SJSA1 (cell line): Measurements from ENCODE around the gene CIROP. TPM values are rescaled to one million over a fixed set of nuclear protein-coding genes. Genes with fewer than 3 reads are reported as not detected.
A peak's percentile ranks its signal among the peaks of the same experiment; 100 is the strongest.

Experiments
- DNase-seq, 2 experiments: peaks; one replicate each; pipeline ENCODE4 v3.0.0-alpha.2; 2015 to 2020; ENCODE audit warnings: low spot score in 2 of 2, low read depth in 1 of 2
- H3K27ac ChIP-seq: fragments of 250-450 bp; sonication (Bioruptor Pico); 2 replicates; pipeline ENCODE4 v1.5.1; 2020; ENCODE audit warnings: mild to moderate bottlenecking, moderate library complexity
- H3K27me3 ChIP-seq: fragments of 250-450 bp; sonication (Bioruptor Pico); replicated peaks from 2 replicates; pipeline ENCODE4 v1.5.1; 2020; ENCODE audit warnings: mild to moderate bottlenecking, moderate library complexity
- H3K36me3 ChIP-seq: fragments of 250-450 bp; sonication (Bioruptor Pico); 2 replicates; pipeline ENCODE4 v1.5.1; 2020; ENCODE audit warnings: mild to moderate bottlenecking
- H3K4me1 ChIP-seq: fragments of 250-450 bp; sonication (Bioruptor Pico); replicated peaks from 2 replicates; pipeline ENCODE4 v1.6.1; 2021; ENCODE audit warnings: mild to moderate bottlenecking
- H3K4me3 ChIP-seq: fragments of 250-450 bp; sonication (Bioruptor Pico); 2 replicates; pipeline ENCODE4 v1.5.1; 2020; ENCODE audit warnings: mild to moderate bottlenecking
- H3K9me3 ChIP-seq: fragments of 250-450 bp; sonication (Bioruptor Pico); replicated peaks from 2 replicates; pipeline ENCODE4 v1.5.1; 2020; ENCODE audit warnings: mild to moderate bottlenecking
- total RNA-seq: library from RNA; depleted of rRNA; stranded (reverse); fragments of >200 nt; shearing (Covaris generic); gene quantifications from 2 replicates; pipeline ENCODE4 v1.2.3, GENCODE V29; 2014

Gene CIROP
- total RNA-seq, 1 experiment from 2014 or later, result not detected

DNA sequence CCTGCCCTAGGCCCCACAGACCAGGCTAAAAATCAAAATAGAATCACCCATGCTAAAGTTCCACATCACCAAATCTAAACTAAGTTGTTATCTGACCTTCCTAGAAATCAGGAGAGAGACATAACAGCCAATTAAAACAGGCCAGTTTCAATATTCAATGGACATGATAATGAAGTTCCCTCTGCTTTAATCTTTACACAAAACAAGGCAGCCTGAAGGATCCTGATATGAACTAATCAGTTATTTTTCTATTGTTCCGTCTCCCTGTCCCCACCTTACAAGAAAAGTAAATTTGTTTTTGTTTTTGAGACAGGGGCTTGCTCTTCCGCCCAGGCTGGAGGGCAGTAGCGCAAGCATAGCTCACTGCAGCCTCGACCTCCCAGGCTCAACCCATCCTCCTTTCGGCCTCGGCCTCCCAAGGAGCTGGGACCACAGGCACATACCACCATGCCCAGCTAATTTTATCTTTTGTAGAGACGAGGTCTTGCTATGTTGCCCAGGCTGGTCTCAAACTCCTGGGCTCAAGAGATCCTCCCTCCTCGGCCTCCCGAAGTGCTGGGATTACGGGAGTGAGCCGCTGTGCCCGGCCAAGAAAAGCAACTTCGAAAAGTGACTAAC is 19.7 kb upstream of the CIROP start:
- no peaks in the 10 kb centered on the region for H3K9me3 ChIP-seq
- H3K27ac ChIP-seq, result no peak overlapping the region

DNA sequence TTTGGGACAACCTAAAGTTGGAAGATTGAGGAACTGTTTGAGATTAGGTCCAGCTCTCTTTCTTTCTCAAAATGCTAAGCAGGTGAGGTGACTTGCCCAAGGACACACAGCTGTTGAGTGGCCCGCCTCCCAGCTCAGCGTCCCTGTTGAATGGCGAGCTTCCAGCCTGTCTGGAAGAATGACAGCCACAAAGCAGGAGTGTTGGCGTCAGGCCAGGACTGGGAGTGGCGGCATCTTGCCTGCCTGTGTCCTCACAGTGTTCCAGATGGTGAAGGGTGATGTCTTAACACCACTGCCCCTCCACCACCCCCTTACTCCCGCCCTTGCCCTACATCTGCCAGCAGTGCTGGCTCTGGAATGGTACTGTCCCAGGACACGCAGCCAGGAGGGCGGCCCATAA is 18.6 kb upstream of the CIROP start:
- no peak overlapping the region for H3K4me3 ChIP-seq
- H3K9me3 ChIP-seq, result no peaks in the 10 kb centered on the region
- H3K36me3 ChIP-seq, result no peaks in the 10 kb centered on the region
- no peak overlapping the region for H3K27ac ChIP-seq
- H3K27me3 ChIP-seq, result no peaks in the 10 kb centered on the region
- DNase-seq, result no peak
- H3K4me1 ChIP-seq, result peaks cover 8% of the 10 kb centered on the region

More for the DNA sequence above, 19.7 kb upstream of the CIROP start:
- H3K27me3 ChIP-seq, result no peaks in the 10 kb centered on the region
- peaks cover 8% of the 10 kb centered on the region for H3K4me1 ChIP-seq
- H3K4me3 ChIP-seq, result no peak overlapping the region
- no peak for DNase-seq
- no peaks in the 10 kb centered on the region for H3K36me3 ChIP-seq

DNA sequence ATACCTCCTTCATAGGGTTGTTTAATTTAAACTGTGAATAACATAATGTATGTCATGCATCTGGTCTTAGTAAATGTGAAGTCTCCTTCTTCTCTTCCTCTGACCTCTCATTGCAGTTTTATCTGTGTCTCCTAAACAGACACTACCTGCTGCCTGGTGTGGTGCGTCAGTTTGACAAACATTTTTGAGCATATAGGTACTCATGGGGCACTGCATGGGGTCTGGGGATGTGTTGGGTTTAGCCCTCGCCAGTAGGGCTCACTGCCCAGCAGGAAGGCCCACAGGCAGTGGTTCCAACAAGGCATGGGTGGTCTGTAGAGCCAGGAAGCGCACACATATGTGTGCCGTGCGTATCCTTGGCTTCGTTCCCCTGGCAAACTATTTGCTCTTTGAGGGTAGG is 17.3 kb upstream of the CIROP start:
- DNase-seq, result no peak
- H3K36me3 ChIP-seq, result no peaks in the 10 kb centered on the region
- H3K27me3 ChIP-seq, result no peaks in the 10 kb centered on the region
- H3K9me3 ChIP-seq, result no peaks in the 10 kb centered on the region
- H3K4me3 ChIP-seq, result no peak overlapping the region
- H3K4me1 ChIP-seq, result peaks cover 8% of the 10 kb centered on the region
- no peak overlapping the region for H3K27ac ChIP-seq

- peaks cover 8% of the 10 kb centered on the region for H3K4me1 ChIP-seq
Measured at GRCh38 chr14:23121361-23121771, 16.6 kb upstream of the CIROP start.

DNA sequence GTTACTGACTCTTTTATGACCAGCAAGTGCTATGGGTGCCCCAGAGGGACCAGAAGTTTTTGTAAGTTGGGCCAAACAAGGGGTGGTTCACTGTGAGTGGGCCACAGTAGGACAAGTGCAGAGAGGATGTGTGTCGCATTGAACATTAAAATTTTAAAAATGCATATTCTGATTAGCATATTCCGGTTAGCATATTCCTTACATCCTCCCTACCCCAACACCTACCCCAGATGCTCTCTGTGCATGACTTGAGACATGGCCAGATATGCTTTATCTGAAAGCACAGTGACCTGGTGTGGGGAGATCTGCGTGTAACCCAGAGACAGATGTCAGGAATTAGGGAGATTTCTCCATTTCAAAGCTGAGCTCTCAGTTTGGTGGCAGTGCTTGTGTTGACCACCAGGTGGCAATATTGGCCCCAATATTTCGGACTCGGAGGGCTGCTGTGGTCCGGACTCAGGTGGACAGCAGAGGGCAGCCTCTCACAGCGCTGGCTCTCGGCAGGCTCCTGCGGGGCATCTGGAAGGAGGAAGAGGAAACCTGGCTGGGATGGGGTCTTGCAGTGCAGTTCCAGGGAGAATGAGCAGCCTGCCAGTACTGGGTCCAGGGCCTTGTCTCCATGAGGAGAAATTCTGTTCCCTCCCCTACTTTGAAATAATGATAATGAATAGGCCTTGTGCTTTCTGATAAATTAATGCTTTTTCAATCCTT is 15.9 kb upstream of the CIROP start:
- Histone ChIP-seq H3K4me1 (peaks cover 10% of the 10 kb centered on the region), H3K4me3 (no peak overlapping the region), H3K9me3 (no peaks in the 10 kb centered on the region), H3K36me3 (no peaks in the 10 kb centered on the region), H3K27me3 (no peaks in the 10 kb centered on the region), H3K27ac (no peak overlapping the region)
- DNase-seq, result peak; percentile 70 to 85

More at GRCh38 chr14:23121361-23121771, 16.6 kb upstream of the CIROP start:
- Histone ChIP-seq H3K27ac (no peak overlapping the region), H3K27me3 (no peaks in the 10 kb centered on the region), H3K4me3 (no peak overlapping the region), H3K9me3 (no peaks in the 10 kb centered on the region), H3K36me3 (no peaks in the 10 kb centered on the region)
- DNase-seq, result no peak

DNA sequence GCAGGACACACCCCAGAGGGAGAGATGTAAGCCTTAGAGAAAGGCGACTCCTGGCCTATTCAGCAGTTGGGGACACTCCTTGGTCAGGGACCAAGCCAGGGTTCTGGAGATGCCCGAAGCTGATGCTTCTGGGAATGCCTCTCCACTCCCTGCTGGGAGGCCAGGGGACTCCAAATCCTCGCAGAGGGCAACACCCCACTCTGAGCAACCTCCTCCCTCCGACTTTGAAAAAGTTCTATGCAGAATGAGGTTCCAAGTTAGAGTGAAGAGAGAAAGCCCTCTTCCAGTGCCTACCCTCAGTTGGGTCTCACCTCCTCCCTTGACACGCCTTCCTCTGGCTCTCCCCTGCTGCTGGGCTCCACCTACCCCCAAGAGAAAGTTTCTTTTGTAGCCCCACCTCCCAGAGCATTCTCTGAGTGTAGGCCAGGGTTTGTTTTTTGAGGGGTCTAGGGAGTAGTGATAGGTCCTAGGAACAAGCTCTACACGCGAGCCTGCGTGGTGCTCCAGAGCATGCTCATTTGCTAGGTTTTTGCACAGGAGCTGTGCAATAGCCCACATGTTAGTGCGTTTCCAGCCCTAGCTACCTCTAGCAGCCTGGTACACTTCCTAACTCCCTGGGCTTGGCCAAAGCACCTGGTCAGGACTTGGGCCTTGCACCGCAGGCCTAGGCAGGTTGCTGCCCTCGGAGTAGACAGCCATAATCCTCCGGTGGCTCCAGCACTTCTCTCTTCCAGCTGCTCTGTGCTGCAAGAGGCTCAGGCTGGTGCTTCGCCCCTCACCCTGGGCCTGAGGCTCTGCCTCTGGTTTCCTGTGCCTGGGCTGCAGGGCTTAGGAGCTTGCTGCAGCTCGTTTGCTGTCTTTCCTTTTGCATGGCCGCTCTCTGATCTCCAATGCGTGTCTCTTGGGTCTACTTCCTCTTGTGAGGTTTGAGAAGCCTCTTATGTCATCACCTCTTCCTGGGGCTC is 14.9 kb upstream of the CIROP start:
- no peaks in the 10 kb centered on the region for H3K27me3 ChIP-seq
- H3K4me1 ChIP-seq, result peaks cover 20% of the 10 kb centered on the region
- H3K36me3 ChIP-seq, result no peaks in the 10 kb centered on the region
- DNase-seq, result no peak
- H3K9me3 ChIP-seq, result no peaks in the 10 kb centered on the region
- no peak overlapping the region for H3K4me3 ChIP-seq
- H3K27ac ChIP-seq, result no peak overlapping the region

DNA sequence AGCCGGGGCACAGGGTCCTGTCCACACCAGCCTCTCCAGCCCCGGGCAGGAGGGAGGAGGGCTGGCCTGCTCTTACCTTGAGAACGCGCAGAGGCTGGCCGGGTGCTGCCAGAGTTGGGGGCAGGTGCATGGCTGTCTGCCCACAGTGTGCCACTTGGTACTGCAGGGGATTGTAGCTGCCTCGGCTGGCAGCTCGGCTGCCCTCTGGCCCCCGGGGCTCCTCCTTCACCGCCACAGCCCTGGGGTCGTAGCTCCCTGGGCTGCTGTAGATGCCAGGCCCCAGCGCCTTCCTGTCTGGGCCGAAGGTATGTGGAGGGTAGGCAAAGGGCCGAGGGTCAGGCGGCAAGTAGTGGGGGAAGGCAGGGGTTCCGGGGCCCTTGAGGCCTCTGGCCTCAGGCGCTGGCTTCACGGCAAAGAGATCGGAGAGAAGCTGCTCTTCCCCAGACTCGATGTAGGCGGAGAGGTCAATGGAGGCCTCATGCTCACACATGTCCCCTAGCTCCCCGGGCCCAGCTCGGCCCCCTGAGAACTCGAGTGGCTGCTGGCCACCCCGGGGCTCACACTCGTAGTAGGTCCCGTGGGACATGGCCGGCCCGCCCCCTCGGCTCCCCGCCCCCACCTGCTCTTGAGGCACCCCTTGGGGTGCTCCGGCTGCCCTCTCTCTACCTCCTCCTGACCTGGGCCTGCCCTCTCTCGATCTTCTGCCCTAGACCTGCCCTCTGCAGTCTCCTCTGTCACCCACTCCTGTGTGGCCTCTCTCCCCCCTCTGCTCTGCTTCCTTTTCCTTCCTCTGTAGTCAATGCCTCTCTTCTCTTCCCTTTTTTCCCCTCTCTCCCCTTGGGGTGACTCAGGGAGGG is 13.9 kb upstream of the CIROP start, which contains the start of gene CEBPE:
CEBPE (minus strand) TSS at position 750 of the 857 bp plus-strand sequence; CDS start at position 586, 164 bp downstream.
- no peak for DNase-seq

DNA sequence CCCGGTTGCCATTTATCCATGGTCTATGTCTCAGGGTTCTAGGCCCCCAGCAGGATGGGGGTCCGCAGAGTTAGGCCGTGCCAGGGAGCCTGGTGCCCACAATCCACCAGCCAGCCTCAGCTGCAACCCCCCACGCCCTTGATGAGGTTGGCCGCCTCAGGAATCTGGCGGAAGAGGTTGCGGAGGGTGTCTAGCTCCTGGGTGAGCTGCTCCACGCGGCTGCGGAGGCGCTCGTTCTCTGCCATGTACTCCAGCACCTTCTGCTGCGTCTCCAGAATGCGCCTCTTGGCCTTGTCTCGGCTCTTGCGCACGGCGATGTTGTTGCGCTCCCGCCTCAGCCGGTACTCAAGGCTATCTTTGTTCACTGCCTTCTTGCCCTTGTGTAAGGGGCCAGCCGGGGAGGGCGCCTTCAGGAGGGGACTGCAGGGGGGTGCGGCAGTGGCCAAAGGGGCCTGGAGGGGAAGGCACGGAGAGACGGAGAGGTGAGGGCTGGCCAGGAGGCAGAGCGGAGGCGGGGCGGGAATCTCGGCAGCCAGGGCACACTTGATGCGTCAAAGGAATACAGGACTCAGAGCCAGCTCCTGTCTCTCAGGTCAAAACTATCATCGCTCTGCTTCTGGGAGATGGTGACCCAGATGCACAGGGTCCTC is 12.7 kb upstream of the CIROP start:
- Histone ChIP-seq H3K27ac (no peak overlapping the region), H3K4me1 (peaks cover 28% of the 10 kb centered on the region), H3K4me3 (no peak overlapping the region), H3K27me3 (no peaks in the 10 kb centered on the region), H3K36me3 (no peaks in the 10 kb centered on the region), H3K9me3 (no peaks in the 10 kb centered on the region)
- no peak for DNase-seq

More for the DNA sequence above, 13.9 kb upstream of the CIROP start, which contains the start of gene CEBPE:
- Histone ChIP-seq H3K4me1 (peaks cover 28% of the 10 kb centered on the region), H3K27ac (no peak within 1 kb of the TSS), H3K36me3 (no peaks in the 10 kb centered on the region), H3K4me3 (no peak within 1 kb of the TSS), H3K27me3 (no peaks in the 10 kb centered on the region), H3K9me3 (no peaks in the 10 kb centered on the region)

GRCh38 chr14:23115918-23116317 is 11.1 kb upstream of the CIROP start:
- DNase-seq, result no peak
- Histone ChIP-seq H3K4me3 (no peak overlapping the region), H3K27me3 (no peaks in the 10 kb centered on the region), H3K9me3 (no peaks in the 10 kb centered on the region), H3K36me3 (no peaks in the 10 kb centered on the region), H3K27ac (peak overlapping the region; percentile 76; the same call in 1 of the 2 replicates), H3K4me1 (peaks cover 21% of the 10 kb centered on the region)

DNA sequence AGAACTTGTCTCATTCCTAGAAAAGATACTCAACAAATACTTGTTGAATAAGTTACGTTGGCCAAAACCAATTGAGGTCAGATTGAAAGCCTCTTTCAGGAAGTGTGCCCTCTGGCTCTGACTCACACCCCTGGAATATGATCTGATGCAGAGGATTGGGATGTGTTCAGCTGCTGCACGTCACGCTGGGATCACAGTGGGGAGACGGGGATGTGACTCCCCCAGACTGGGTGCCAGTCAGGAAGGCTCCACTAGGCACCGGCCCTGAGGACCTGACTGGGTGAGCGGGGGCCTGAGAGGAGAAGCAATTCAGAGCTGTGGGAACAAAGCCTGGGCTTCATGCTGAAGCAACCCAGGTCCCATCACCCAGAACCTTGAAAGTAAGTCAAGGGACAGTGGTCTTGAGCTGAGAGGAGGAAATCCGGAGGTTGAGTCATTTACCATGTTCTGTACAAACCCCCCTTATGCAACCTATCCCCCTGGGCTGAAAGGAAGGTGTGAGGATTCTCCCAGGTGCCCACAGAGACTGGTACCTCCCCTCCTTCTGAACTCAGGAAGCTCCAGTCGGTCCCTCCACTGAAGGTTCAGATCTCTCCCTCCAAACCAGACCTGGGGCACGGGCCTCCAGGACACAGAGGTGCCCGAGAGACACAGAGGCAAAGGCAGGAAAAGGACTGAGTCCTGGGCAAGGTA is 10.4 kb upstream of the CIROP start:
- Histone ChIP-seq H3K27me3 (no peaks in the 10 kb centered on the region), H3K27ac (peak overlapping the region; percentile 76), H3K36me3 (no peaks in the 10 kb centered on the region), H3K9me3 (no peaks in the 10 kb centered on the region), H3K4me1 (peaks cover 20% of the 10 kb centered on the region), H3K4me3 (no peak overlapping the region)
- peak; percentile 85 to 89 for DNase-seq

DNA sequence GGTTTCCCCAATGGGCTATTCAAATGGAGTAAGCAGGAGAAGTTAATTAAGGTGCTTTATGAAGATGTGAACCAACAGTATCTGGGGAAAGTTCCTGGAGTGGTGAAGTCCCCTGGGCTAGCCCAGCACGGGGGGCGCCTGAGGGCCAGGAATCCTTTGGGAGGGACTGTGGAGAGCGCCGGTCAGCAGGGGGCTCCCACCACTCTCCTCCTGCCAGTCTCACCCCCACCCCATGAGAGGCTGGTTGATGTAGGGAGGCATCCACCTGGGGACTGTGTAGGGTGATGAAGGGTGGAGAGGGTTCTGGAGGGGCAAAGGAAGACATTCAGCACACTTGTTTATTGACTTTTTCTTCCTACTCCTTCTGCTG is 9.9 kb upstream of the CIROP start:
- H3K36me3 ChIP-seq, result no peaks in the 10 kb centered on the region
- no peak overlapping the region for H3K4me3 ChIP-seq
- no peak for DNase-seq
- H3K9me3 ChIP-seq, result no peaks in the 10 kb centered on the region
- peaks cover 20% of the 10 kb centered on the region for H3K4me1 ChIP-seq
- peaks cover 5% of the 10 kb centered on the region for H3K27me3 ChIP-seq
- peak overlapping the region; percentile 76 for H3K27ac ChIP-seq

GRCh38 chr14:23114120-23114458 is 9.3 kb upstream of the CIROP start:
- Histone ChIP-seq H3K36me3 (no peaks in the 10 kb centered on the region), H3K4me1 (peaks cover 20% of the 10 kb centered on the region), H3K27me3 (peaks cover 7% of the 10 kb centered on the region), H3K27ac (no peak overlapping the region), H3K9me3 (no peaks in the 10 kb centered on the region), H3K4me3 (no peak overlapping the region)
- DNase-seq, result no peak
